Fibroblast of skin of abdomen (primary cell): Measurements from ENCODE around the gene FGD5.

Source experiments
- DNase-seq: peaks from one replicate; pipeline ENCODE4 v3.0.0-alpha.2; 2013

Gene FGD5

GRCh38 chr3:14857506-14857905 lies 38.7 kb downstream of the FGD5 start:
- DNase-seq, result no peak

- DNase-seq, result no peak
Measured at GRCh38 chr3:14858105-14858504, 39.3 kb downstream of the FGD5 start.

- DNase-seq, result no peak
Measured at GRCh38 chr3:14859880-14860279, 41.1 kb downstream of the FGD5 start.

- DNase-seq, result no peak
Measured at GRCh38 chr3:14861031-14861430, 42.3 kb downstream of the FGD5 start.

GRCh38 chr3:14861446-14862302 lies 42.9 kb downstream of the FGD5 start:
- no peak for DNase-seq

- no peak for DNase-seq
Measured at GRCh38 chr3:14862303-14862660, 43.5 kb downstream of the FGD5 start.

- DNase-seq, result no peak
Measured at GRCh38 chr3:14862661-14863230, 44.0 kb downstream of the FGD5 start.

GRCh38 chr3:14863333-14864100 lies 44.8 kb downstream of the FGD5 start:
- DNase-seq, result no peak

- DNase-seq, result no peak
Measured at GRCh38 chr3:14864131-14864530, 45.4 kb downstream of the FGD5 start.

- DNase-seq, result no peak
Measured at GRCh38 chr3:14866627-14867026, 47.9 kb downstream of the FGD5 start.

- no peak for DNase-seq
Measured at GRCh38 chr3:14867936-14868570, 49.3 kb downstream of the FGD5 start.

- DNase-seq, result no peak
Measured at GRCh38 chr3:14869917-14870782, 51.4 kb downstream of the FGD5 start.

- DNase-seq, result no peak
Measured at GRCh38 chr3:14870783-14871060, 52.0 kb downstream of the FGD5 start.

- no peak for DNase-seq
Measured at GRCh38 chr3:14871456-14872200, 52.9 kb downstream of the FGD5 start.

- no peak for DNase-seq
Measured at GRCh38 chr3:14872706-14873105, 53.9 kb downstream of the FGD5 start.

GRCh38 chr3:14874784-14875183 lies 56.0 kb downstream of the FGD5 start:
- DNase-seq, result no peak

- DNase-seq, result no peak
Measured at GRCh38 chr3:14875411-14876175, 56.8 kb downstream of the FGD5 start.

GRCh38 chr3:14876921-14877333 lies 58.2 kb downstream of the FGD5 start:
- DNase-seq, result no peak

GRCh38 chr3:14877469-14877868 lies 58.7 kb downstream of the FGD5 start:
- no peak for DNase-seq

- no peak for DNase-seq
Measured at GRCh38 chr3:14879211-14879874, 60.6 kb downstream of the FGD5 start.
